Duodenal mucosa (tissue), 2 donors: Measurements from ENCODE around the gene OXA1L.
"Not testable (repeated sequence)": the region's sequence is repeated elsewhere in the genome, so short reads cannot be mapped to it uniquely, and the experiment has no call there.

Experiments used
- H3K27ac ChIP-seq: one replicate; pipeline ENCODE4 v1.7.0; 2013; ENCODE audit warnings: low read depth, low read length
- H3K27me3 ChIP-seq, 2 donors: one replicate each; pipeline ENCODE4 v1.7.0; 2013; ENCODE audit warnings: low read length in 2 of 2, control low read depth in 1 of 2; ENCODE audit not compliant: insufficient read depth in 2 of 2, control insufficient read depth in 1 of 2
- H3K36me3 ChIP-seq, 2 donors: one replicate each; pipeline ENCODE4 v1.7.0; 2013; ENCODE audit warnings: low read length in 2 of 2, control low read depth in 1 of 2; ENCODE audit not compliant: insufficient read depth in 2 of 2, control insufficient read depth in 1 of 2
- H3K4me1 ChIP-seq, 2 donors: one replicate each; pipeline ENCODE4 v1.7.0; 2013; ENCODE audit warnings: low read length in 2 of 2, control low read depth in 1 of 2; ENCODE audit not compliant: insufficient read depth in 2 of 2, control insufficient read depth in 1 of 2
- H3K4me3 ChIP-seq, 2 donors: one replicate each; pipeline ENCODE4 v1.7.0; 2013; ENCODE audit warnings: low read length in 2 of 2, low read depth in 1 of 2
- H3K9ac ChIP-seq, 2 donors: one replicate each; pipeline ENCODE4 v1.7.0; 2013; ENCODE audit warnings: low read length in 2 of 2, low read depth in 1 of 2
- H3K9me3 ChIP-seq, 2 donors: one replicate each; pipeline ENCODE4 v1.7.0; 2013; ENCODE audit warnings: low read length in 2 of 2, control low read depth in 1 of 2; ENCODE audit not compliant: control insufficient read depth in 1 of 2

OXA1L gene

GRCh38 chr14:22766457-22767322 lies at the start of gene OXA1L:
OXA1L (plus strand) TSS chr14:22766688; CDS start chr14:22766702, 14 bp downstream.
- Histone ChIP-seq H3K36me3 (peaks cover 24 to 34% of the 10 kb centered on the region in 2 donors), H3K9ac (peak within 1 kb of the TSS; percentile 87 to 88), H3K27me3 (no peaks in the 10 kb centered on the region), H3K27ac (peak within 1 kb of the TSS; percentile 47), H3K4me3 (peak within 1 kb of the TSS; percentile 97 to 99), H3K9me3 (peaks cover 3 to 4% of the 10 kb centered on the region in 2 donors), H3K4me1 (peaks cover 13 to 14% of the 10 kb centered on the region in 2 donors)

GRCh38 chr14:22718091-22718490 lies 48.4 kb upstream of the OXA1L start:
- H3K9ac ChIP-seq, result no peak overlapping the region
- H3K4me1 ChIP-seq, result peaks cover 0 to 3% of the 10 kb centered on the region in 2 donors
- no peak overlapping the region for H3K4me3 ChIP-seq
- no peaks in the 10 kb centered on the region for H3K36me3 ChIP-seq
- H3K27ac ChIP-seq, result no peak overlapping the region
- H3K27me3 ChIP-seq, result no peaks in the 10 kb centered on the region
- H3K9me3 ChIP-seq, result no peaks in the 10 kb centered on the region

- Histone ChIP-seq H3K9me3 (no peaks in the 10 kb centered on the region), H3K36me3 (no peaks in the 10 kb centered on the region), H3K4me1 (no peaks in the 10 kb centered on the region), H3K27me3 (no peaks in the 10 kb centered on the region), H3K27ac (no peak overlapping the region), H3K4me3 (no peak overlapping the region), H3K9ac (no peak overlapping the region)
Measured at GRCh38 chr14:22721213-22721612, 45.3 kb upstream of the OXA1L start.

- Histone ChIP-seq H3K4me1 (no peaks in the 10 kb centered on the region), H3K9me3 (no peaks in the 10 kb centered on the region), H3K4me3 (no peak overlapping the region), H3K27me3 (no peaks in the 10 kb centered on the region), H3K36me3 (no peaks in the 10 kb centered on the region), H3K9ac (no peak overlapping the region), H3K27ac (no peak overlapping the region)
Measured at GRCh38 chr14:22723815-22724214, 42.7 kb upstream of the OXA1L start.

- not testable (repeated sequence) for H3K27me3 ChIP-seq, H3K9me3 ChIP-seq, H3K27ac ChIP-seq, H3K4me1 ChIP-seq, H3K36me3 ChIP-seq, H3K9ac ChIP-seq, H3K4me3 ChIP-seq
Measured at GRCh38 chr14:22724847-22725246, 41.6 kb upstream of the OXA1L start.

GRCh38 chr14:22725374-22725773 lies 41.1 kb upstream of the OXA1L start:
- H3K27ac ChIP-seq, H3K9me3 ChIP-seq, H3K4me3 ChIP-seq, H3K4me1 ChIP-seq, H3K27me3 ChIP-seq, H3K36me3 ChIP-seq, H3K9ac ChIP-seq: not testable (repeated sequence)

- Histone ChIP-seq H3K4me1 (no peaks in the 10 kb centered on the region), H3K27ac (no peak overlapping the region), H3K9ac (no peak overlapping the region), H3K9me3 (no peaks in the 10 kb centered on the region), H3K4me3 (no peak overlapping the region), H3K27me3 (no peaks in the 10 kb centered on the region), H3K36me3 (no peaks in the 10 kb centered on the region)
Measured at GRCh38 chr14:22726012-22726411, 40.5 kb upstream of the OXA1L start.

- not testable (repeated sequence) for H3K27ac ChIP-seq, H3K27me3 ChIP-seq, H3K4me3 ChIP-seq, H3K9ac ChIP-seq, H3K36me3 ChIP-seq, H3K4me1 ChIP-seq, H3K9me3 ChIP-seq
Measured at GRCh38 chr14:22732062-22732461, 34.4 kb upstream of the OXA1L start.

- Histone ChIP-seq H3K9me3 (no peaks in the 10 kb centered on the region), H3K4me3 (no peak overlapping the region), H3K27ac (no peak overlapping the region), H3K4me1 (peaks cover 0 to 5% of the 10 kb centered on the region in 2 donors), H3K36me3 (no peaks in the 10 kb centered on the region), H3K9ac (no peak overlapping the region), H3K27me3 (no peaks in the 10 kb centered on the region)
Measured at GRCh38 chr14:22733829-22734228, 32.7 kb upstream of the OXA1L start.

GRCh38 chr14:22735096-22735495 lies 31.4 kb upstream of the OXA1L start:
- H3K4me1 ChIP-seq, result peaks cover 0 to 7% of the 10 kb centered on the region in 2 donors
- H3K9ac ChIP-seq, result no peak overlapping the region
- no peaks in the 10 kb centered on the region for H3K27me3 ChIP-seq
- H3K4me3 ChIP-seq, result no peak overlapping the region
- no peak overlapping the region for H3K27ac ChIP-seq
- H3K9me3 ChIP-seq, result no peaks in the 10 kb centered on the region
- H3K36me3 ChIP-seq, result no peaks in the 10 kb centered on the region
